Epidermal melanocyte (primary cell): ENCODE results near the gene IL10RB.
"Not testable (repeated sequence)": the region's sequence is repeated elsewhere in the genome, so short reads cannot be mapped to it uniquely, and the experiment has no call there.

Source experiments
- DNase-seq: peaks from one replicate; pipeline ENCODE4 v3.0.0; 2011; ENCODE audit warnings: low spot score; ENCODE audit not compliant: insufficient read length

The IL10RB gene

DNA sequence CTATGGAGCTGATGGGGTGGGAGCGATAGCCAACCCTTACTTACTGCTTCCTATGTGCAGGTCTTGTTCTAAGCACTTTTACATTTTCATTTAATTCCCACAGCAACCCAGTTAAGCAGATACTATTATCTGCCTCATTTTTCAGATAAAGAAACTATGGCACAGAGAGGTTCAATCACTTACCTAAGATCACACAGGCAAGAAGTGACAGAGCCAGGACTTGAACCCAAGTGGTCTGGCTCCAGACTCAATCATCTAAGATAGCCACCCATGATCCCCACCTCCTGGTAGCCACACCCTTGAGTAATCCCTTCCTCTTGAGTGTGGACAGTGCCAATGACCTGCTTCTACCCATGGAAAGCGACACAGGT is 35.5 kb downstream of the IL10RB start:
- no peak for DNase-seq

DNA sequence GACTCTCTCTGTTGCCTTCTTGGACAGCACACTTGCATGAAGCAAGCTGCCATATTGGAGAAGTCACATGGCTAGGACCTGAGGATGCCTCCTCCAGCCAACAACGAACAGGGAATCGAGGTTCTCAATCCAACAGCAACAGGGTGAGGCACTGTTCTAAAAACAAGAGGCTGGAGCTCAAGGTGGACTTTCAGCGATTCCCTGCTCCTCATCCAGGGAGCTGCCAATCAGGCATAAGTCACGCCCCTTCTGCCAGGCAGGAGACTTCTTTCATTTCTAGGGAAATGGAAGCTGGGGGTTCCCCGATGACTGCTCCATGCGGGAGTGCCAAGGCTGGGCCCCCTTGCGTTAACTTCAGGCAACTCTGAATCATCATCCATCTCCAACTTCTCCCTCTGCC is 35.9 kb downstream of the IL10RB start:
- DNase-seq, result no peak

DNA sequence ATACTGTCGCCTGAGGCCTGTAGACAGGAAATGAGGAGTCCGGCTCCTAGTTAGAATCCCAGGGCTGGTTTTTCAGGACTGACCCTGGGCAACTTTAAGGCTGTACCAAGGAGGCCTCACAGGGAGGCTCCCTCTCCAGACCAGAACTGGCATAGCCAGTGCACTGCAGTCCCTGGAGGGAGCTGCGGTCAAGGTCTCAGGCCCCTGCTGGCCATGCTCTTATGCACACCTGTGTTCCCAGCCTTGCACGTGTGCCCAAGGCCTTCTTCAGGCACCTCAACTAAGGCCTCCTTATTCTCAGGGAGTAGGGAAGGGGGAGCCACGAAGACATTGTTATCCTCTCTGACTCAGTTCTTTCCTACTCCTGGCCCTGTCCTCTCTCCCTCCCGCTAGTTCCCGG is 36.6 kb downstream of the IL10RB start:
- DNase-seq, result no peak

DNA sequence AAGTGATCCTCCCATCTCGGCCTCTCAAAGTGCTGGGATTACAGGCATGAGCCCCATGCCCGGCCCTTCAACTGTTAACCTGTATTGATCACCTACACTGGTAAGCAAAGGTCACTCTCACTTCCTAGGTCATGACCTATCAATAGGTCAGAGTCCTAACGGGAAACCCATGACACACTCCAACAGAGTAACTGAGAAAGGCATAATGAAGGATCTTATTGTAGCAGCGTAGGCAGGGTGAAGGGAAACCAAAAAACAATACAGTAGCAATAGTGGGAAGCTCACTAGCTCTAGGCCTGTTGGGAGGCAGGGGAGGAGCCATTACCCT is 39.1 kb downstream of the IL10RB start:
- DNase-seq, result no peak

DNA sequence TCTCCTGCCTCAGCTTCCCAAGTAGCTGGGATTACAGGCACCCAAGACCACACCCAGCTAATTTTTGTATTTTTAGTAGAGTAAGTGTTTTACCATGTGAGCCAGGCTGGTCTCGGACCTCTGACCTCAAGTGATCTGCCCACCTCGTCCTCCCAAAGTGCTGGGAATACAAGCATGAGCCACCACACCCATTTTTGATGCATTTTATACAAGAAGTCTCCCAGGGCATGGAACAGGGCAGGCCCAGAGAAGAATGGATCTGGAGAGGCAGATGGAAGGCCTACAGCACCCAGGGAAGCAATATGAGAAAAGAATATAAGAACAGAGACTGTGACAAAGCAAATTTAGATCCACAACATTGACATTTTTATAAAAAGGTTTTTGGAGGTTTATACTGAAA is 39.8 kb downstream of the IL10RB start:
- DNase-seq, result no peak

DNA sequence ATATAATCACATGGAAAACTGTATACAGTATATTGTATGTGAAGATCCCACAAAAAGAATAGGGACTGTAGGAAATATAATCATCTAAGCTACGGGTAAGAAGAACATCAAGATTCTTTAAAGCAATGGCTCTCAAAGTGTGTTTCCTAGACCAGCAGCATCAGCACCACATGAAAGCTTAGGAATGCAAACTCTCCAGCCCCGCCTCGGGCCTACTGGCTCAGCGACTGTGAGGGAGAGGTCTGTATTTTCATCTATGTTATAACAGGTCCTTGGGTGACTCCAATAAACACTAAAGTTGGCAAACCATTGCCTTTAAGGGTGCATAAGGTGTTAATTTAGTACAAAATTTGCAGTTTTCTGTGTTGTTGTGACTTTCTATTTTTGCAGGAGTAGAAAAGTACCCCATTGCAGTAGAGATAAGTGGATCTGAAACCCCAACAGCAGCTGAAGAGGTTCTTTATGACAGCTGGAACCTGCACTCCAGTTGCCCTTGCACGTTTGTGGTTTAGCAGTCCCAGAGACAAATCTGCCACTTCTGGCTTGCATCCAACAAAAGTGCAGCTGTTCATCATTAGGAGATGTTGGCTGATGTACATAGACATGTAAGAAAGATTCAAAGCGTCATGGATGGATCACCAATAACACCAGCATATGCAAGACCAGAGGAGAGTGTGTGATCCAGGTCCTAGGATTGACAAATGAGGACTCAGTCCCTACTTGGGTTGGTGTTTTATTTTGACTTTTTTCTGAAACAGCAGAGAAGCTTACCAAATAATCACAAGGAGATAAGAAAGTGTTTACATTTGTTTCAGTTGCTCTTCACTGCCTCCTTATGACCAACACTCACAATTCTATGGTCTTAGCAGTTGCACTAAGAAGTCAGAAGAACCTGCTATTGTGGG is 42.7 kb downstream of the IL10RB start:
- DNase-seq, result no peak

DNA sequence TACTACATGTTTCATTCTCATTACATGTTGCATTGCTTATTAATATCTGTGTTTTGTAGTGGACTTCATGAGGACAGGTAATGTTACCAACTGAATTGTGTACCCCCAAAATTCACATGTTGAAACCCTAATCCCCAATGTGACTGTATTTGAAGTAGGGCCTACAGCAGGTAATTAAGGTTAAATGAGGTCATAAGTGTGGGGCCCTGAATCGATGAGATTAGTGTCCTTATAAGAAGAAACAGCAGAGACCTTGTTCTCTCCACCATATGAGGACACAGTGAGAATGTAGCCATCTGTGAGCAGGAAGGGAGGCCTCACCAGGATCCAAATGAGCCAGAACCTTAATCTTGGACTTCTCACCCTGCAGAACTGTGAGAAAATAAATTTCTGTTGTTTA is 43.6 kb downstream of the IL10RB start:
- DNase-seq, result no peak

DNA sequence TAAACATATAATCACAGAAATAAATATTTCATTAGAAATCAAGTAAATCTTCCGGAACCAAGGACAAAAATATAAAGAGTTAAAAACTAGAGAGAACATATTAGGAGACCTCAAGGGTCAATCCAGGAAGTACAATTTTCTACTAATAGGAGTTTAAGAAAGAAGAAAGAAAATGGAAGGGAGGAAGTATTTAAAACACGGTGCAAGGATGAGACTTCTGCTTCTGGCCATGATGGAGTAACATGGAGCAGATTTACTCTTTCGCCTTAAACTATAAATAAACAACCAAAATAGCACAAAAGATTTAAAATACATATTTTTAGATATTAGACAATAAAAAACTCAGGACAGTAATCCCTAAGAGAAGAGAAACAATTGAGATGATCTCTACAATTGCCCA is 46.0 kb downstream of the IL10RB start:
- no peak for DNase-seq

DNA sequence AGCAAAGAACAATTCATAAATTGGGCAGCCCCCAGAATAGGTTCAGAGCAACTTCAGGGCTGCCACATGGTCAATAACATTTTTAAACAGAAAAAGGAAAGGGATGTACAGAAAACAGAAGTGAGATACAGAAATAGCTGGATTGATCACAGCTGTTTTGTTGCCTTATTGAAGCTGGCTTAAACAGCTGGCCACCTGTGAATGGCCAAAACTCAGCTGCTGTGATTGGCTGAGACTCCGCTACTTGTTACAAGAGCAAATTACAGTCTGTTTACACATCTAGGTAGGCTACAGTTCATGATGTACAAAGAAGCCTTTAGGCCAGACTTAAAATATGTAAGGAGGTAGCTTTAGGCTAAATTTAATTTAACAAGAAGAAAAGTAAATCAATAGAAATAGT is 47.0 kb downstream of the IL10RB start:
- DNase-seq, result no peak

DNA sequence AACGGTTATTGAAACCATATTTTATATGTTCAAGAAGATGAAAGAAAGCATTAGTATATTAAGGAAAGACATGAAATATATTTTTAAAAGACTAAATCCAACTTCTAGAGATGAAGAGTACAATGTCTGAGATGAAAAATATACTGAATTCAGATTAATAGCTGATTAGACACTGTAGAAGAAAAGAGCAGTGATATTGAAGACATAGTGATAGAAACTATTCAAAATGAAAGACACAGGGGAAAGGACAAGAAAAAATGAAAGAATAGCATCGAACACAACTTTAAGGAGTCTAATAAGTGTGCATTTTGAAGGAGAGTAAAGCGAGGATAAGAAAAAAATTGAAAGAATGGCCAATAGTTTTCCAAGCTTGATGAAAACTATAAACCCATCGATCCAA is 47.4 kb downstream of the IL10RB start:
- no peak for DNase-seq

DNA sequence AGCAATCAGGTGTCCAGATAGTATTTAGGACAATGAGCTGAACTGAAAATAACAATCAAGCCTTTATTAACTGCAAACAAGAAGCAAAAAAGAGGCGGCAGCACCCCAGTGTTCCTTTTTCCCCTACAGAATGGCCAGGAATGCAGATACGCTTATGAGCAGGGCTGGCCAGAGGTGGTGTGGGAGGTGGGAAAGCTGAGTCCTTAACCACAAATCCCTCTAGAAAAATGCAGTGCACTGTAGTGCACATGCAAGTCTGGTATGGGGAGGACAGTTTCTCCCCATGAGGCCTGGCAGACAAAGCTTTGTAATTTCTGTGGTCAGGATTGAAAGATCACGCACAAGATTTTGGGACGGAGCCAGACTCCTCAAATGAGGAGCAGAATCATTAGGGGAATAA is 47.9 kb downstream of the IL10RB start:
- no peak for DNase-seq

DNA sequence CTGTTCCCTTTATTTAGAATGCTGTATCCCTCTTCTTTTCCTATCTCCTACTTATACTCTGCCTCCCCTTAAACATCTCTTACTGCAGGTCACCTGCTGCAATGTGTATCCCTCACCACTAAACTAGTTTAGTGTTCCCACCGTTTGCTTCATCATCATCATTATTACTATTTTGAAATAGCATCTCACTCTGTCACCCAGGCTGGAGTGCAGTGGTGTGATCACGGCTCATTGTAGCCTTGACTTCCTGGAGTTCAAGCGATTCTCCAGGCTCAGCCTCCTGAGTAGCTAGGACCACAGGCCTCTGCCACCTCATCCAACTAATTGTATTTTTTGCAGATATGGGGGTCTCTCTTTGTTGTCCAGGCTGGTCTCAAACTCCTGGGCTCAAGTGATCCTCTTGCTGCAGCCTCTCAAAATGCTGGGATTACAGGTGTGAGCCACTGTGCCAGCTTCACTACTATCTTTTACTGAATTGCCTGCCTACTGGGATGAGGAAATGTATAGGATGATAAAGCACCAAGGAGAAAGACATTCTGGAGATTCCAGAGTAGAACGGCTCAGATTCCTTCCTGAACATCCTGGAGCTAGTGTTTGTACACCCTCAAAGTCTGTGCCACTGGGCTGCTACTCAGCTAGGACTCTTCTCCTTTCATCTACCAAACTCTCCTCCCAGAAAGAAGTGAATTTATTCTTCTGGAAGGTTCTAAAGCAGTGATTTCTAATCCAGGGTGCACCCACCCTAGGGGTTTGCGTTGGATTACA is 50.0 kb downstream of the IL10RB start:
- no peak for DNase-seq

DNA sequence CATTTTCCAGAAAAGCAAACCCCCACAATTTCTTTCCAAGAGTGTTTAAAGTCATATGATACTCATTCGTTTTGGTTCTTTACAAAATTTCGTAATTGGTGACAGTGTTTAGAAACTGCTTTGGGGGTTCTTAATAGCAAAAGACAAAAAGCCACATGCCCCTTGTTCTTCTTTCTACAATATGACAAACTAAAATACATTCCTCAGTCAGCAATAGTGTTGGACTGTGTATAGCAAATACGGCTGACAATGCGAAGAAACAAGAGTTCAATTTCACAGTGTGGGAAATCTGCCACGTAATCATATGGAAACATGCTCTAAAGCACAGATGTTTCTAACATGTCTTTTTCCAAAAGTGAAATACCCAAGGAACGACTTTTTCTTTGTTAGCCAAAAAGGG is 51.0 kb downstream of the IL10RB start:
- no peak for DNase-seq

DNA sequence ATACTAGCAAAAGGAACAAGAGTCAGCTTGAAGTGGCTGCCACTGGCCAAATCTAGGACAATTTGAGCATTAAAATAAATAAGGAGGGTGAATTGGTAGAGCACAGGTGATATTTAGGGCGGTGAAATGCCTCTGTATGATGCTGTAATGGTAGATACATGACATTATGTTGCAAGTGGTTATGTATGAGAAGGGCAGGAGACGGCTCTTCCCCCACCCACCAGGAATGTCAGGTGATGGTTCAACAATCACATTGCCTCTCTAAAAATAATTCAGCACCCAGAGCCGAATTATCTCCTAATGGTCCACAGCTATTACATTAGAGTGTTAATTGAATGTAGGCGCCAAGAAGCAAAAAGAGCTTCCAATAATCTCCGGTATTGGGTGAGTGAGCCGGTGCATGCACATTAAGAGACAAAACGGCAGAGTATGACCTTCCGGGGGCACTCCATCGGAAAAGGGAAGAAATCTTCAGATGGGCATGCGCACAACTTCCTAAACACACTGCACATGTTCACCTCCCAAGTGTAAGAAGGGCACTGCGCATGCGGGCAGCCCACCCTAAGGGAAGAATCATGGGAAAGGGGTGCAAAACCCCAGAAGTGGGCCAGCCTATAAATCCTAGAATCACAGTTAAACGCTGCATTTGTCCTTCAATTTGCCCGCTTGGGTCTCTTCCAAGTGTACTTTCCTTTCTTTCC is 51.8 kb downstream of the IL10RB start:
- DNase-seq, result no peak

DNA sequence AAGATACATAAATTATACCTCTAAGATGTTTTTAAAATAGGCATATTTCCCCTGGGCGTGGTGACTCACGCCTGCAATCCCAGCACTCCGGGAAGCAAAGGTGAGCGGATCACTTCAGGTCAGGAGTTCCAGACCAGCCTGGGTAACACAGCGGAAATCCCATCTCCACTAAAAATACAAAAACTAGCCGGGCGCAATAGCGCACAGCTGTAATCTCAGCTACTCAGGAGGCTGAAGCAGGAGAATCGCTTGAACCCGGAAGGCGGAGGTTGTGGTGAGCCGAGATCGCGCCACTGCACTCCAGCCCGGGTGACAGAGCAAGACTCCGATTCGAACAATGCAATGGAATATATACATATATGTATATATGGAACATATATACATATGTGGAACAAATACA is 54.8 kb downstream of the IL10RB start:
- DNase-seq, result not testable (repeated sequence)

DNA sequence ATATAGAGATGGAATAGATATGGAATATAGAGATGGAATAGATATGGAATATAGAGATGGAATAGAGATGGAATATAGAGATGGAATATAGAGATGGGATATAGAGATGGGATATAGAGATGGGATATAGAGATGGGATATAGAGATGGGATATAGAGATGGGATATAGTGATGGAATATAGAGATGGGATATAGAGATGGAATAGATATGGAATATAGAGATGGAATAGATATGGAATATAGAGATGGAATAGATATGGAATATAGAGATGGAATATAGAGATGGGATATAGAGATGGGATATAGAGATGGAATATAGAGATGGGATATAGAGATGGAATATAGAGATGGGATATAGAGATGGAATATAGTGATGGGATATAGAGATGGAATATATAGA is 57.4 kb downstream of the IL10RB start:
- DNase-seq, result not testable (repeated sequence)

DNA sequence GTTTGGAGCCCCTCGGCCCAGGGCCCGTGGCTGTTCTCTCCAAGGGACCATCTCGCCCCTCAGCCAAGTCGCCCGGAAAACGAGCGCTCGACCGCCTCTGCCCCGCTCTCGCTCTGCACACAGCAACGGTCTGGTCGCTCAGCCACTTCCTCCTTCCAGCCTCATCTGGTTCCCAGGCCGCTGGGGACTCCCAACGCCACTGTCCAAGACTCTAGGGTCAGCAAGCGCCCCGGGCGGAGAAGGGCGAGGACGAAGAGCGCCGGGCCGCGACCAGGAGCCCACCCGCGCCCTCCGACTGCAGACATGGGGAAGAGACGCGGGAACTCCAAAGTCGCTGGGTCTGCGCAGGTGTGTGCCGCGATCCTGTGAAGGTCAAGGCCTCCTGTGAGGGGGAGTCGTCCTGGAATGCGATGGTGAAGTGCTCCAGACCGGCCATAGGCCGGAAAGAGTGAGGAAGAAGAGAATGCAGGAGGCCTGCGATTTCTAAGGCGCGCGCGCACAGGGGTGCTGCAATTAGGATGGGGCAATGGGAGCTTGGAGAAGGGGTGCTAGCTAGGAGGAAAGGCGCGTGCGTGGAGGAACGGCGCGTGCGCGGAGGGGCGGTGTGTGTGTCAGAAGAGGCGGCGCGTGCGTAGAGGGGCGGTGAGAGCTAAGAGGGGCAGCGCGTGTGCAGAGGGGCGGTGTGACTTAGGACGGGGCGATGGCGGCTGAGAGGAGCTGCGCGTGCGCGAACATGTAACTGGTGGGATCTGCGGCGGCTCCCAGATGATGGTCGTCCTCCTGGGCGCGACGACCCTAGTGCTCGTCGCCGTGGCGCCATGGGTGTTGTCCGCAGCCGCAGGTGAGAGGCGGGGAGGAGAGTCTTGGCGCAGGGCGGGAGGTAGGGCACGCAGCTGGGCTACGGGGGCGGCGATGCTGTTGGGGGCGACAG is 58.4 kb downstream of the IL10RB start, which contains the start of gene IFNAR1:
IFNAR1 (plus strand) TSS at position 680 of the 931 bp plus-strand sequence; CDS start at position 766, 86 bp downstream.
- DNase-seq, result peak; percentile 77

DNA sequence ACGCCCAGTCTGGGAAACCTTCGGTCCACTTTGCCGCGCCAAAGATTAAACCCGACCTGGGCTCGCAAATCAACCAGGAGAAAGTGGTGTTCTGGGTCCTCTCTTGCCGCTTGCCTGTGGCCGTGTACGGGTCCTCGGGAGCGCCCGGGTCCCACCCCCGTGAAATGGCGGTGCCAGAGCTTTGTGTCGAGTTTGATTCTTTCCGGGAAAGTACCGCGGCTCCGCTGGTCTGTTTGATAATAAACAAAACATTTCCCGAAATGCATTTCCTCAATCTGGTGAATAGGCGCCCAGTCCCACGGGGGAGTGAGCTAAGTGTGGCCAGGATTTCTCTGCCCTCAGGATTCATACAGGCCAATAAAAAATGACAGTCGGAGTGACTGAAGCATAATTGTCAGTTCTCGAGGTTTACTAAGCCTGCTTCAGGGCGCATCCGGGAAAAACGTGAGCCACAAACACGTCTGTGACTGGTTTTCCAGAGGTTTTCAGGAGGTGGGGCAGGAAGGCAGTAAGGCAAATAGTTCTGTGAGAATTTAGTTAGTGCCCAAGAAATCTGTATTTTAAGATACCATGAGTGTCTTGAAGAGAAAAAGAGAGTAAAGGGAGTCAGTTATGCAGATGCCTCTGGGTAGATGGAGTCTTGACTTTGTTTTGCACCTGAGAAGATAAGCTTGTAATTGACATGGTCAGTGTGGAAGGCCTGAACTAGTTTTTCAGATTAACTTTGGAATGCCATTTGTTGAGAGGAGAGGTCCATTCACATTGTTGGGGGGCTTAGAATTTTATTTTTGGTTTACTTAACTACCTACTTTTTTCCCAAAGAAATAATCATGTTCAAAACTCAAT is 59.3 kb downstream of the IL10RB start:
- no peak for DNase-seq

DNA sequence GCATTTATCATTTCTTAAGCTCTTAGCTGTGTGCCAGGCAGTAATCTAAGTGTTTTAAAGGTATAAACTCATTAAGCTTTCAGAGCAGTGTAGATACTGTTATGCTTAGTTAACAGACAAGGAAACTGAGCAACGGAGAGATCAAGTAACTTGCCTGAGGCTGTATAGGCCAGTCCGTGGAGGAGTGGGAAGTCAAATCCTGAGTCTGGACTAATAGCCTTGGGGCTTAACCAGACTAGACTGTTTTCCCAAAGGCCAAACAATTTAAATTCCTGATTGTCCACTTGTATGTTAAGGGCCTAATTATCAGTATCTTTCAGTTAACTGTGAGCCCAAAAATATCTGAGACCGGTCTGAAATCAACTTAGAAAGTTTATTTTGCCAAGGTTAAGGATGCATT is 61.2 kb downstream of the IL10RB start:
- no peak for DNase-seq

DNA sequence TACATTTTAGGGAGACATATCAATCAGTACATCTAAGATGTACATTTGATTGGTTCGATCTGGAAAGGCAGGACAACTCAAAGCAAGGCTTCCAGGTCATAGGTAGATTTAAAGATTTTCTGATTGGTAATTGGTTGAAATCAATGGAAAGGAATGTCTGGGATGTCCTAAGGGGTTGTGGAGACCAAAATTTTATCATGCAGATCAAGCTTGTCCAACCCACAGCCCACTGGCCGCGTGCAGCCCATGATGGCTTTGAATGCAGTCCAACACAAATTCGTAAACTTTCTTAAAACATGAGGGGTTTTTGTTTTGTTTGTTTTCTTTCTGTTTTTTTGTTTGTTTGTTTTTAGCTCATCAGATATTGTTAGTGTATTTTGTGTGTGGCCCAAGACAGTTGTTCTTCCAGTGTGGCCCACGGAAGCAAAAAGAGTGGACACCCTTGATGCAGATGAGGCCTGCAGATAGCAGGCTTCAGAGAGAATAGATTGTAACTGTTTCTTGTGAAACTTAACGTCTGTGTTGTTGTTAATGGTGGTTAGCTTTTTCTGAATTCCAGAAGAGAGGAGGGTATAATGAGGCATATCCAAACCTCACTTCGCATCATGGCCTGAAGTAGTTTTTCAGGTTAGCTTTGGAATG is 61.7 kb downstream of the IL10RB start:
- DNase-seq, result no peak
